ENCODE measurements around the gene FOXD1.

- TF ChIP-seq CTCF (IDR thresholded peaks at IDR 0.05) (no peak), EZH2 (IDR thresholded peaks at IDR 0.05) (peak; percentile 1)
Measured at GRCh38 chr5:73447530-73448462, 781 bp downstream of the FOXD1 start.

Measured in neural progenitor cell (in vitro differentiated cells).